BJ (cell line): ENCODE measurements around the gene LHX1. TPM values are rescaled to one million over a fixed set of nuclear protein-coding genes. Genes with fewer than 3 reads are reported as not detected.

Source experiments
- CTCF ChIA-PET: fragments of 350-600 bp; formaldehyde crosslinking; extraction: SDS; loops from one replicate; lab custom pipeline; 2021; ENCODE audit warnings: antibody characterized with exemption, inconsistent platforms; lab: Yijun Ruan, JAX
- POLR2A ChIA-PET: fragments of 300-600 bp; sonication (Branson Sonifier 250); formaldehyde crosslinking; extraction: SDS; loops from one replicate; lab custom pipeline; 2021; ENCODE audit warnings: antibody characterized with exemption; lab: Charles Lee
- DNase-seq: peaks from one replicate; pipeline ENCODE4 v3.0.0-alpha.2; 2011; ENCODE audit warnings: low read depth
- H3K27me3 ChIP-seq: 2 replicates; pipeline ENCODE4 v1.6.0; 2011; ENCODE audit warnings: low read length; ENCODE audit not compliant: control insufficient read depth, insufficient read depth
- H3K36me3 ChIP-seq: 2 replicates; pipeline ENCODE4 v1.5.1; 2011; ENCODE audit warnings: low read length; ENCODE audit not compliant: control insufficient read depth, insufficient read depth
- H3K4me3 ChIP-seq: 2 replicates; pipeline ENCODE4 v1.5.1; 2011; ENCODE audit warnings: low read depth, mild to moderate bottlenecking, control low read depth, low read length
- polyA plus RNA-seq: library from polyadenylated mRNA; depleted of rRNA; stranded (reverse); fragments of >200 nt; gene quantifications from 2 replicates; pipeline ENCODE4 v1.2.3, GENCODE V29; 2011
- TF ChIP-seq, protein P1 (sequence below): IDR thresholded peaks from 2 replicates; pipeline ENCODE4 v1.5.1; 2011; ENCODE audit warnings: low read depth, mild to moderate bottlenecking, control low read depth, inconsistent platforms, low read length, moderate library complexity; ENCODE audit not compliant: insufficient read depth

Gene LHX1
- polyA plus RNA-seq, 1 experiment = not detected

DNA sequence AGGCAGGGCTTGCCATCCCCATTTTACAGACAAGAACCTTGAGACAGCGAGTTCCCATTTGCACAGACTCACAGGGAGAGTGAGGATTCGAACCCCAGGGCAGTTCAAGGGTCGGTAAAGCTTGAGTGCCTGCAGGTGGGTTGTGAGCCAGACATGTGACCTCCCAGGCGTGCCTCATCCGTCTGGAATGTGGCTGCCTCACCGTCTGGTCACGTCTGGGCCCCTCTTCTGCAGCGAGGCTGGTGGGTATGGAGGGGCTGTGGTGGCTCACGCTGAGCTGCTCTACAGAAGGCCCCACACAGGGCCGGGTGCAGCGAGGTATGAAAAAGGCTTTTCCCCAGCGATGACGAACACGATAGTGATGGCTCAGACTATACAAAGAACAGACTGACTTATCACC lies 35.8 kb upstream of the LHX1 start:
- no peak overlapping the region for H3K4me3 ChIP-seq
- TF ChIP-seq, protein P1, sequence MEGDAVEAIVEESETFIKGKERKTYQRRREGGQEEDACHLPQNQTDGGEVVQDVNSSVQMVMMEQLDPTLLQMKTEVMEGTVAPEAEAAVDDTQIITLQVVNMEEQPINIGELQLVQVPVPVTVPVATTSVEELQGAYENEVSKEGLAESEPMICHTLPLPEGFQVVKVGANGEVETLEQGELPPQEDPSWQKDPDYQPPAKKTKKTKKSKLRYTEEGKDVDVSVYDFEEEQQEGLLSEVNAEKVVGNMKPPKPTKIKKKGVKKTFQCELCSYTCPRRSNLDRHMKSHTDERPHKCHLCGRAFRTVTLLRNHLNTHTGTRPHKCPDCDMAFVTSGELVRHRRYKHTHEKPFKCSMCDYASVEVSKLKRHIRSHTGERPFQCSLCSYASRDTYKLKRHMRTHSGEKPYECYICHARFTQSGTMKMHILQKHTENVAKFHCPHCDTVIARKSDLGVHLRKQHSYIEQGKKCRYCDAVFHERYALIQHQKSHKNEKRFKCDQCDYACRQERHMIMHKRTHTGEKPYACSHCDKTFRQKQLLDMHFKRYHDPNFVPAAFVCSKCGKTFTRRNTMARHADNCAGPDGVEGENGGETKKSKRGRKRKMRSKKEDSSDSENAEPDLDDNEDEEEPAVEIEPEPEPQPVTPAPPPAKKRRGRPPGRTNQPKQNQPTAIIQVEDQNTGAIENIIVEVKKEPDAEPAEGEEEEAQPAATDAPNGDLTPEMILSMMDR = no peak
- no peaks in the 10 kb centered on the region for H3K36me3 ChIP-seq
- POLR2A ChIA-PET = no interaction called here
- H3K27me3 ChIP-seq = peaks cover 3% of the 10 kb centered on the region; the same call in 1 of the 2 replicates
- DNase-seq = no peak
- CTCF ChIA-PET = no interaction called here

DNA sequence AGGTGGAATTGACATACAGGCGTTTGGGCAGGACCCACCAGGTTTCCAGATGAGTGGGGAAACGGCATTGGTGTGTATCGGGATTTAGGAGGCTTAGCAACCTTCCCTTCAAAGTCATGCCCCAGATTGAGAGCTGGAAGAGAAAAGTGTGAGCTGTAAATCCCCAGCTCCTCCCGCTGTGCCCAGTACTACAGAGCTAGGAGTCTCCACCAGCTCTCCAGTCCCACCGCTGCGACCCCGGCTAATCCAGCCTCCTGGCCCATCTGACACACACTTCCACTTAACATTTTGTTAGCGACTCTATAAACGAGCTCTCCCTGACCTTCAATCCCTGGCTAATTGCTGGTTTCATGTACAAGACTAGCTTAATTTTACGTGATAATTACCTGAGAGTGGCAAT lies 29.9 kb upstream of the LHX1 start:
- POLR2A ChIA-PET = interaction anchor here (0.5 kb wide), 1 partner anchor 11 kb away, joined by 3 read pairs; no protein-coding TSS in a partner anchor
- CTCF ChIA-PET = no interaction called here
- no peaks in the 10 kb centered on the region for H3K36me3 ChIP-seq
- no peak overlapping the region for H3K4me3 ChIP-seq
- no peak for DNase-seq
- peaks cover 8% of the 10 kb centered on the region for H3K27me3 ChIP-seq
- TF ChIP-seq, protein P1 = no peak

- H3K4me3 ChIP-seq = no peak overlapping the region
- no peaks in the 10 kb centered on the region for H3K36me3 ChIP-seq
- ChIA-PET POLR2A (no interaction called here), CTCF (no interaction called here)
- peaks cover 14% of the 10 kb centered on the region for H3K27me3 ChIP-seq
- TF ChIP-seq, protein P1 = no peak
- DNase-seq = no peak
These were observed 26.8 kb upstream of the LHX1 start for GRCh38 chr17:36910513-36910912.

DNA sequence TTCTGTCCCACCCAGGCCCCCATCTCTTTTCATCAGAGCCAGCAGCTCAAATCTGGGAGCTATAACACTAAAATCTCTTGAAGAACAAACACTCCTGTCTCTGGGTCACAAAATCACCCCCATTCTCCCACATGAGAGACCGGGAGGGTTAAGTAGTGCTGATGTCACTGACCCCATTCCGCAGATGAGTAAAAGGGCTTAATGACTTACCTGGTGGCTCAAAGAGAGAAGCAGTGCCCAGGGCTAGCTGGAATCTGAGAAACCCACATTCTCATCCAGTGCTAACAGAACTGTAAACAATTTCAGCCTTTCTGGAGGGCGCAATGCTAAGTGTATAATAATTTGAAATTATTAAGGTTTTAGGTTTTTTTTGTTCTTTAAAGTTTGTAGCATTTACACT lies 26.3 kb upstream of the LHX1 start:
- no peak for DNase-seq
- TF ChIP-seq, protein P1 = no peak
- Histone ChIP-seq H3K4me3 (no peak overlapping the region), H3K27me3 (peaks cover 14% of the 10 kb centered on the region), H3K36me3 (no peaks in the 10 kb centered on the region)
- CTCF ChIA-PET = no interaction called here
- POLR2A ChIA-PET = no interaction called here

GRCh38 chr17:36913132-36913531 lies 24.1 kb upstream of the LHX1 start:
- CTCF ChIA-PET = no interaction called here

More at GRCh38 chr17:36913132-36913531, 24.1 kb upstream of the LHX1 start:
- peaks cover 9% of the 10 kb centered on the region for H3K27me3 ChIP-seq
- no peaks in the 10 kb centered on the region for H3K36me3 ChIP-seq
- H3K4me3 ChIP-seq = no peak overlapping the region
- TF ChIP-seq, protein P1 = no peak
- POLR2A ChIA-PET = no interaction called here
- no peak for DNase-seq
